NCI-H1694 treated with DMSO at 0.1 percent for 48 hours (cell line): ENCODE data around the gene PLCB1.
A peak's percentile ranks its signal among the peaks of the same experiment; 100 is the strongest.
"Not testable (repeated sequence)": the region's sequence is repeated elsewhere in the genome, so short reads cannot be mapped to it uniquely, and the experiment has no call there.

Experiments
- DNase-seq: peaks from one replicate; lab custom pipeline; 2025; lab: John Stamatoyannopoulos, UW

The PLCB1 gene

GRCh38 chr20:8404912-8405635 is 273.0 kb downstream of the PLCB1 start:
- DNase-seq: no peak

DNA sequence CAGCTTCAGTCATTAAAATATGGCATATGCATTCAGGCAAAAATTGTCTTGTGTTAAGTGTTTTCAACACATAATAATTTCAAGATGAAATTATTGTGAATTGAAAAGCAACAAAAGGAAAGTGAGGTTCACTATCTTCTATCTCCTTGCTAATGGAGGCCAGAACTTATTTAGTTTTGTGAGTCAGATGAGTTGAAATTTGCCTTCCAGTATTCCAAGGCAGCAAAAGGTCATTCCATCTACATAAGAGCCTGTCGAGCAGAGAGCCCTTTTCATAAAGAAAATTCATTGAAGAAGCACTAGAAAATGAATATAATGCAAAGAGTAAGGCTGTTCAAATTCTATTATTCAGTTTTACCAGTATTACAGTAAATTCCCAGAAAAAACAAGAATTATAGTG is 274.3 kb downstream of the PLCB1 start:
- no peak for DNase-seq

GRCh38 chr20:8408587-8409307 is 276.7 kb downstream of the PLCB1 start:
- DNase-seq: no peak

- no peak for DNase-seq
These were observed 281.6 kb downstream of the PLCB1 start for GRCh38 chr20:8413691-8414090.

- DNase-seq: no peak
These were observed 282.7 kb downstream of the PLCB1 start for GRCh38 chr20:8414586-8415274.

DNA sequence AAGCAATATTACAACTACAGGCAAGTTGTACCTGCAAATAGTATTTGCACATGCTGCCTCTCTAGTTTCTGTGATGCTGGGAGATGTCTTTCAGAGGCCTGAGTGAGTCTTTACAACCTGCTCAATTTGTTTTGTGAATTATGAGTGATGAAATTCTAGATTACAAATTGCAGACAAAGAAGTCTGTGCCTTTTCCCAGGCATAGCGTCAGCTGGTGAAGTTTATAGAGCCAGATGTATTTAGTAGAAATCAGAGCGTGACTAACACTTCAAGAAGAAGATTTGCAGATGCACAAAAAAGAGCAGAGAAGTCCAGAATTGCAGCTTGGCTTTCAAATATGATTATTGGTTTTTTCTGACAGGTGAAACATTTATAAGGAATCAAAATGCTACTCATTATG is 289.9 kb downstream of the PLCB1 start:
- peak; percentile 42 for DNase-seq

DNA sequence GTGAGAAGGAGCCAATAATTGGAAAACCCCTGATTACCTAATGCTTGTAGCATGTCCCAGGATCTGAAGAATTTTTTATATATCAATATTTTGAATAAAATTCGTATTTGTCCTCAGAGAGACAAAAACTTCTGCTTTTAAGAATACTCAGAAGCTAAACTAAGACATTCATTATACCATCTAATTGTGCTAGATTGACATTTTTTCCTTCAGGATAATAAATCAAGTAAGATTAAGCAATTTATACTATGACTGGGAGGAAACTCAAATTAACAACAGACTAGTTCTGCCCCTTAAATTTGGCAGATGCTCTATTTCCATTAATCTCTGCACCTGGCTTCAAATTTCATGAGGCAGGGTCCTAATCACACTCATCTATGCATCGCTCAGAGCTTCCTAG is 291.4 kb downstream of the PLCB1 start:
- peak; percentile 57 for DNase-seq

- no peak for DNase-seq
These were observed 291.9 kb downstream of the PLCB1 start for GRCh38 chr20:8424010-8424409.

DNA sequence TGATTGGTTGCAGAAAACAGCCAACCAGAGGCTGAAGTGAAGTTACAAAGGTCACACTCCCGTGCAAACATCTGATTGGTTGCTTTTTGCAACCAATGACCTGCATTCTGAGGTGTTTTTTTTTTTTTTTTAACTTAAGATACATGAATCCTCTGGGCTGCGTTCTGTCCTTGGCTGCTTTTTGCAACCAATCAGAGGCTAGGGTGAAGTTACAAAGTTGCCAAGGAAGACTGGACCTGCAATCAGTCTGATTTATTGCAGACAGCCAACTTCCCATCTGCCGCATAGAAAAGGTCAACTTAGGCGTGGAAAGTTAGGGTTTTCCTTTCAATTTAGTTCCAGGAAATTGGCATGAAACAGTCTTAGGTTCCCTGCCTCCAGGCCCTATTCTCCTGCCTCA is 292.9 kb downstream of the PLCB1 start:
- DNase-seq: no peak

DNA sequence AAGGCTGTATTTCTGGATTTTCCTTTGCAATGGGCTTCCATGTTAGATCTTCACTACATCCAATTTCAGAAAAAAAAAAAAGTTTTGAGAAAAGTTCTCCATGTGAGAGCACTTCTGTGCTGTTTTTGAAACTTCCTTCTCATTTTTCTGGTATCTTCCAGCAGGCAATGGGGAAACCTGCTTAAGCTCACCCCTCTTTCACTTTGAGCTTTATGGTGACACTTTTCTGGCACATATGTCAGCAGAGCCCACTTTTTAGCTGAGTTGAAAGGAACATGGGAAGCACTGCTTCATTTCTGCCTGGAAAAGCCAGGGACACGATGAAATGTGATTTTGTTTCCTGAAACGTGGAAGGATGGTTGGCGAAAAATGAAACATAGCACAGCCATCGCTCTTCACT is 293.7 kb downstream of the PLCB1 start:
- no peak for DNase-seq

DNA sequence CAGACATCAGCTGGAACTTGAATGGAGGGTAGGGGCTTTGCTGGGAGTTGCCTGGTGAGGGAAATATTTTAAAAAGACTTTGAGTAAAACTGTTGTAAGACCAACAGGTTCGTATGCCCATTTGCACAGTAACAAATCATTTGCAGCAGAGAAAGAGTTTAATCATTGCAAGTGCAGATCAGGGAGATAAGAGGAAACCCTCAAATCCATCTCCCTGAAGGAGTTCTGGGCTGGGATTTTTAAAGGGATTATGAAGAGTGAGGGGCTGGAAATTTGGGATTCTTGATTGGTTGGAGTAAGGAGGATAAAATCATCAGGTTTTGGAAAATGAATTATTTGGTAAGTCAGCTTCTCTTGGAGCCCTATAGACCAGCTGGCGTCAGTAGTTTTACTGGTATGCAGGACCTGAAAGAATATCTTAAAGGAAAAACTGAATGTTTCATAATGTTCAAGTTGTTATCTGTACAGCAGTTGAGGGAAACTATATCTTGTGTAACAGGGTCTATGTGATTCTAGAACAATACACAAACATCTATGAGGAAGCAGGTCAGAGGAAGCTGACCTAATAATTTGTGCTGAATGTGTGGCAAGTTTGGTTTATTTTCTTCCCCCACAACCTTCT is 295.5 kb downstream of the PLCB1 start:
- DNase-seq: no peak

DNA sequence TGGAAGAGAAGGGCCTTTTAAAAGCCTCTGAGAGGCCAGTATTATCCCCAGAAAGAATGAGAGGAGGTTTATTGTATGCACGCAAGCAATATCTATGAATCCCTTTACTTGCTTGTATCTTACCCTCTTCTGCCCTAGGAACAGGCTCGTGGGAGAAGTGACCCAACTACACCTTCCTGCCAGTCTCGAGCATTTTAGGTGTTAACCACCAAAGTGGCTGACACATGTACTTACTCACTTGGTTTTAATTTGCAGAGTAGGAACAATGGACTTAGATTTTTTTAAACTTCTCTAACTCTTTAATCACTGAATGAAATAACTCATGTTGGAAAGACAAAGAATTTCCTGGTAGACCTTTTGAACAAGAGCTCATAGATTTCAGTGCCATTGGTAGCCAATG is 296.9 kb downstream of the PLCB1 start:
- DNase-seq: no peak

DNA sequence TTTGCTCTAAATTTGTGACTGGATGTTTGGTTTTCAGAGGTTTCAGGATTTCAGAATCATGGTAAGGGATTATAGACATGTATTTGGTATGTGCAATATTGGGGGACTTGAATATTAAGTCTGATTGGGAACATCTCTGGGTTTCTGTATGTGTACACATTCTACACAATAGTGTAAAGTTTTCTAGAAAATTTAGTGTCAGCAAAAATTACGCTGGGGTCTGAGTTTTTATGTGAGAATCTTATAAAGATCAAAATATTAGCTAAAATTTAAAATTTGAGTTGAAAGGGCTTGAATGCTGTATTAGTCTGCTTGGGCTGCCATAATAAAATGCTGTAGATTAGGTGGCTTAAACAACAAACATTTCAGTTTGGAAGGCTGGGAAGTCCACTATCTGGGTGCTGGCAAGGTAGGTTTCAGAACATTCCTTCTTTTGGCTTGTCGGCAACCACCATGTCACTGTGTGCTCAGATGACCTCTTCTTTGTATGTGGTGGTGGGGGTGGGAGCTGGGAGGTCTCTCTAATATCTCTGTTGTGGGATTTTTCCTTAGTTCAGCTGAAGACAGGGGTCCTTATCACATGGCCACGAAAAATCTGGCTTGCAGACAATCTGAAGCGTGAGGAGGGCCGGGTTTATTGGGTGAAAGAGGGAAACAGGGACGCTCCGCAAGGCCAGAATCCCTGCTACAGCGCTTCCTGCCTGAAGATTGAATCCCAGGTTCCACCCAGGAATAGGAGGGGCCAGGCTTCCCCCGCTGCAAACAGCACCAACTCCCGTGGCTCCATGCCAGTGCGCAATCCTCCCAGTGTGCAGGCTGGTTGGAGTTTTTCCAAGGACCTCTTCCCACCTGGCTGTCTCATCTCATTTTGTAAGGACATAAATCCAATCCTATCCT is 299.7 kb downstream of the PLCB1 start:
- peak; percentile 89 for DNase-seq

GRCh38 chr20:8432435-8433148 is 300.5 kb downstream of the PLCB1 start:
- DNase-seq: peak; percentile 26

GRCh38 chr20:8433291-8433690 is 301.2 kb downstream of the PLCB1 start:
- no peak for DNase-seq

DNA sequence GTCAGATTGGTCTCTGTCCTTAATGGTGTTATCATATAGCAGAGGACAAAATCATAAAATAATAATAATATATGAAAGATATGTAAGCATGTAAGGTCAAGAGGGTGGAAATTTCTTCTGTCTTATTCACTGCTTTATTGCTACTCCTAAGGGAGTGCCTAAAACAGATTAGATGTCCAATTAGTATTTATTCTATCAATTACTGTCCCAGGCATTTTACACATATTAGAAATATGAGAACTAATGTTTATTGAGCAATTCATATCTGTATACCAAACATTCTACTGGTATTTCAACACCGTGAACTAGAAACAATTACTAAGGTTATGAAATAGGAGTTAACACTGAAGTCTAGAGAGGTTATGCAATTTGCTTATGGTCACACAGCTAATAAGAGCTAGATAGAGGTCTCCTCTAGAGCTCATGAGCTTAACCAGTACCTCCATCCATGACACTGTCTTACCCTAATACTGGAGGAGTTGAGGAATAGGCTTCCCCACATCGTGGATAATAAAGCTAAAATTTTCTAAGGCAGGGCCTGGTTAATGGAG is 302.3 kb downstream of the PLCB1 start:
- DNase-seq: no peak

- DNase-seq: no peak
These were observed 303.4 kb downstream of the PLCB1 start for GRCh38 chr20:8435285-8436035.

GRCh38 chr20:8436938-8437337 is 304.9 kb downstream of the PLCB1 start:
- not testable (repeated sequence) for DNase-seq

DNA sequence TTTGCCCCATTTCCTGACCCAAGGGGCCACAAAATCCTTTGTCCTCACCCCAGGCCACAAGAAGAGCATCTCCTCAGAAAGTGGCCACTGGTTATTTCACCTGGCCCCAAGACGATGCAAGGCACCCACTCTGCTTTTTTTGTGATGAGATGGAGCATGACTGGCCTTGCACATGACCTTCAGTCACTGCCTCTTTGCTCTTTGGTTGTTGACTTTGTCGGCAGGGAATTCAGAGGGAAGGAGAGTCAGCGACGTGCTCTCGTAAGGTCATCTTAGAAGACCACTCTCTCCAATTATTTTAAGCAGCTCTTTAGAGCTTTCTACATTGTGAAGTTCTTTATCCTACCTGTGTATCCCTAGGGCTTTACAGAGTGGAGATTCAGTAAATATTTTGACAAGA is 306.7 kb downstream of the PLCB1 start:
- no peak for DNase-seq
